EL (cell line): ENCODE measurements around the gene URB1.
"Not testable (repeated sequence)": the region's sequence is repeated elsewhere in the genome, so short reads cannot be mapped to it uniquely, and the experiment has no call there.

Experiments used
- DNase-seq: peaks from one replicate; pipeline ENCODE4 v3.0.0-alpha.2; 2016

URB1 gene, protein sequence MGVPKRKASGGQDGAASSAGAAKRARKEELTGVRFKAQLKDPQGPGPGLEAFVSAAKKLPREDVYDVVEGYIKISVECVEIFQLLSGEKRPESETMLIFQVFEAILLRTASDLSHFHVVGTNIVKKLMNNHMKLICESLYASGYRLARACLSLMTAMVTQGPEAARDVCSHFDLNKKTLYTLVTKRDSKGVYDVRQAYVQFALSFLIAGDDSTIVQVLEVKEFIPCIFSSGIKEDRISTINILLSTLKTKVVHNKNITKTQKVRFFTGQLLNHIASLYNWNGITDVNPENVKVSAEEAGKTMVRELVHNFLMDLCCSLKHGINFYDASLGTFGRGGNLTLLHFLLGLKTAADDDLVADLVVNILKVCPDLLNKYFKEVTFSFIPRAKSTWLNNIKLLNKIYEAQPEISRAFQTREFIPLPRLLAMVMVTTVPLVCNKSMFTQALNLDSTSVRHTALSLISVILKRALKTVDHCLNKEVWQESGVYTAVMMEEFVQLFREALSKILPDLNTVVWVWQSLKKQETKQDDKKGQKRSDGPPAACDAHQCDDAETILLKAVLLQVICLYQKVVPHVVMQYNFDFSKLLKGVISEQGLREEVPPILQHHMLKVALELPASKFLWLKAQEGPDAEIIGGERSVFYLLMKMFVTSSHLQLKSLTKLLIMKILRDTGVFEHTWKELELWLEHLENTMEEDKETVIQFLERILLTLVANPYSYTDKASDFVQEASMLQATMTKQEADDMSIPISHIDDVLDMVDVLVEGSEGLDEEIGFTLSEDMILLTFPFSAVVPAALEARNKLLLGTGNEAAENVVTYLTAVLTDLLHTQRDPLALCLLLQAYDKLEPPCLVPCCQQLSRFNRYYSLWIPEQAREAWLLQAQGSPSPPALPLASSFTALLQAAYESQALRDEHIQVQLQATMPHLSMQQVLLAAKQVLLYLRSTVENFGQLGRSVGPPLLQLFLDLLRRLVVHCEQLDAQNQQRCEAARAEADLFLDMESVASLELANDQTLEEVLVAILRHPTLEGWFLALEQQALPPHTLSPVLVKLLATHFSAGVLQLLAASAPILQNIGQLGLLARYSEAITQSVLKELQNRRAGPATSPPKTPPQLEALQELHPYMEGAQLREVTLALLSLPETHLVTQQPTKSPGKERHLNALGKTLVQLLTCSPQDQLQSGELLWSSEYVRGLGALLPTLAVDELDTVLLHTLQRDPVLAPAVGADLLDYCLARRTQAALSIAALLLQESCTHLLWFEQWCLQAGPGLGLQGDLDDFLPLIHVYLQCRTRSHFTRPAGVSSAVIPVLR (N-terminal part only)

DNA sequence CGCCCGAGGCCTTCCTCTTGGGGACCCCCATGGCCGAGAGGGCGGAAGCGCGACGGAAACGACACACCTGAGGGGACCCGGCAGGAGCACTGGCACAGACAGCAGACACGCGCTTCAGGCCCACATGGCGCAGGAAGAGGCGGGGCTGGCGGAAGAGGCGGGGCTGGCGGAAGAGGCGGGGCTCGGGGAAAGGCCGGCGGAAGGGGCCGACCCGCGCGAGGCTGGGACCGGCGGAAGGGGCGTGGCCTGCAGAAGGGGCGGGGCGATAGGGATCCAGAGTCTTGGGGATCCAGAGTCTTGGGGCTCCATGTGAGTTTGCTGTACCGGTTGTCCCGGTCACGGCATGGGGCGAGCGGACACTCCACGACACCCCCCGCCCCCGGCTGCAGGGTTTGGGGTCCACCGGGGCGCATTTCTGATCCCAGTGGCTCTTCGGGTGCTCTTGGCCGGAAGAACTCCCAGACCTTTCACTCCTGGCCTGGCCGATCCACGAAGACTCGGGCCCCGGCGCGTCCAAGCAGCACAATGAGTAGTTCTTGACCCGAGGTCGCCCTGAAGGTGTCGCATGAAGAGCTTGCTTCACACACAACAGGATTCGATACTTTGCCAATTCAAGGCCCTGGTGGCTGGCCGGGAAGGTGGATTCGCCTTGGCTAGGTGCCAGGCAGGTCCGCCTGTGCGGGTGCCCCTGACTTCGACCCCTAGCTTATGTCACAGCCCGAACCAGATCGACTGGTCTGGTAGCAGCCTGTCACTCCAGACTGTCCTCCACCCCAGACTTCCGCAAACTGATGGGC is at the start of gene URB1:
URB1 (minus strand) TSS at position 133 of the 797 bp plus-strand sequence; CDS start at position 31, 102 bp downstream.
- peak; percentile 84 for DNase-seq

DNA sequence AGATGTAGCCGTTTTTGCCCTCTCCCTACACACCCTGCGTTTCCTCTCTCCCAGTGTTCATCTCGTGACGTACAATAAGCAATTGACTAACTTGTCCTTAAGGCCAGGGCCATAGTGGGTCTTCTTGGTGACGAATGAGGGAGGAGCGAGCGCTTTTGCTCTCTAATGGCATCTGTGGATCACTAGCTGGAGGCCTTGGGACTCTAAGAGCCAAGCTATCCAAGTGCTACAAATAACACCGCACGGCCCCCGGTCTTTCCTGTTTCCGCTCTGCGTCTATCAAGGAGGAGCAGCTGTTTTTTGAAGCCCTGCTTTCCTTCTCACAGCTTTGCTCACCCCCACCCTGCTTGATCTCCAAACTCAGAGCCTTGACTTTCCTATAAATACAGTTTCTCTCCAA is 44.9 kb upstream of the URB1 start:
- no peak for DNase-seq

DNA sequence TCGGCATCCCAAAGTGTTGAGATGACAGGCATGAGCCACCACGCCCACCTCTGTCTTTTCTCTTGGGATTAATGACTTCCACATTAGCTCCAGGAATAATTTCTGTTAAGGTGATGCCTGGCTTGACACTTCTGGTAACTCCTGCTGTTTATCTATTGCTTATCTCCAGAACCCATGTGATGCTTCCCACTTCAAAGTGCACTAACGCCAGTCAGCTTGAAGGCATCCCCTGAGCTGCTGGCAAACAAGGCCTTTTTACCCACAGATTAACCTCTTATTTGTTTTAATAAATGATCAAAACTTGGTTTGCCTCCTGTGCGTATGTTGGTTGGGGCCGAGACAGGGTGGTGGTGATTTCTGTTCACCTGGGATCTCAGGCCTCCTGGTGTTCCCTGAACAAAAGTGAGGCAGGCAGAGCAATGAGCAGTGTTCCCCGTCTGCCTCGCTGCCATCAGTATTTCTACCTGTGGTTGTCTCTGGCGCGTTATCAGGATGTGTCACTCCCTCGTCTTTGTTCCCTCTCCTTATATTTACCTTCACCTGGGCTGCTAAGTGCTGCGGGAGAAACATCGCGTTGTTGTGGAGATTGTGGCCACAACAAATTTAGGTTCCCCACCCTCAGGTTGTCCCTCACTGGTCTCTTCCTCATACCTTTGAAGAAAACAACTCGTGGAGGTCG is 40.3 kb upstream of the URB1 start:
- not testable (repeated sequence) for DNase-seq

DNA sequence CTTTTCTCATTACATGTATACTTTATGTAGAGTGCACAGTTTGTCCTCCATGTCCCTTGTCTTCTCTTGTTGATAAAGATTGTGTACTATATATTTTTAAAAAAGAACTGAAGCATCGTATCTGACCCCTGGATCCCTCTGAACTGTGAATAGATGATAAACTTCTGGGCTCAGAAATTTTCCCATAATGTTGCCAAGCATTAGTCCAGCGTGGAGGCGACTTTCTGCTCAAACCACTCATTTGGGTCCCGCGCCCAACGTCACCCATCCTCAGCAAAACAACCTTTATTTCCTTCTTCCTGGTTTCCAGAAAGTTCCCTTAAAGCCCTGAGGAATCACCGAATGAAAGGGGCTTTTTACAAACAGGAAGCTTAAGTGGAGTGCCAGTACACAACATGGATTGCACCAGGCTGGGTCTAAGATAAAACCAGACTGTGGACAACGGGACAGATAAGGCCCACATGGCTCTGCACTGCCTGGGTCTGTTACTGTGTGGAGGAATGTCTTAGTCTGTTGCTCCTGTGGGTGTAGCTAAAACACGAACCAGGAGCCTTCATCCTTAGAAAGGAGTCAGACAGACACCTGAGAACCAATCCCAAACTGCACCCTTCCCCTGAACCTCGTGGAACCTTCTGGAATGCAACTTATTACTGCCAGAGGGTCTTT is 35.3 kb upstream of the URB1 start:
- no peak for DNase-seq

DNA sequence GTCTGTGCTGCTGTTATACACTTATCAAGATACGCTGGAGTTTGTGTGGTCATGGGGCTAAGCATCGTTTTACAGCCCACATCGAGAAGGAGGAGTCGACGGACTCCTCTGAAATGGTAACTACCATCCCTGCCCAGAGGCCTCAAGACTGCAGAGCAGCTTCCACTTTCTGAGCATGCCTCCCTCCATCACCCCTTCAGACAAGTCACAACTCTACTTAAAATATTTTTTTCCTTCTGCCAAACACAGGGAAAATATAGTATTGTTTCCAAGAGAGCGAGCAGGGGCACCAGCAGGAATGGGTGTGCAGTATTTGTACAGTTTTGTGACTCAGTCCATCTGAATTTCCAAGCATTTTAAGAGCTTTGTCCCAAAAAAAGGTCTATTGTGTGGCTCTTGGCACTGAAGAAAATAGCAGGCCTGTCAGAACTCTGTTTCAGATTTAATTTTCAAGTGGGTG is 33.8 kb upstream of the URB1 start:
- peak; percentile 40 for DNase-seq

DNA sequence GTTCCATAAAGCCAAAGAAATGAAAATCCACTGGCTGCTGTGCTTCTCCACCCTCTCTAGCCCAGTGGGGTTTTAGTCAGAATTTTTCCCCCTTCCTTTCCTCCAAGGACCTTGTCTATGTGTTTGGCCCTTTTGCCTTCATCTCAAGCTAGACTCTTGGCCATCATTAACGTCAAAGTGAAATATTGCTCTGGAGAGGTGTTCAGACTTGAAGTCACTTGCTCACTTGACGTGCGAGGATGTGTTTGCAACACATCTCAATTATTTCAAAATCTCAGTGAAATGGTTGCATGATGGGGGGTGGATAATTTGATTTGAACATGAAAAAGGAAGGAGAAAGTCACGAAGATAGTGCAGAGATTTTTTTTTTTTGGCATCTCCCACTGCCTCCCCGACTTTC is 33.3 kb upstream of the URB1 start:
- no peak for DNase-seq

DNA sequence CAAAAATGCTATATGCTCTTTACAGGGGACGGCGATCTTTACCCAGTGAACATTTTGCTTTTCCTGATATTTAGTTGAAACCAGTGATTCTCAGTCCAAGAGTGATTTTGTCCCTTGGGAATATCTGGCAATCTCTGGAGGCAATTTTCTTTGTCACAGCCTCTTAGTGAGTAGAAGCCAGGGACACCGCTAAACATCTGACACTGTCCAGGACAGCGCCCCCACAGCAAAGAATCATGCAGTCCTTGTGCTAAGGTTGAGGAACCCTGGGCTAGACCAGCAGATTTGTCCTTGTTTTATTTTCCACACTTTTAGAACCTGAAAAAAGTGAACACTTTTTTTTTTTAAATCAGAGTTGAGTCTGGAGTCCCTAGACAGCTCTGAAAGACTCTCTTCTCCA is 32.8 kb upstream of the URB1 start:
- no peak for DNase-seq

DNA sequence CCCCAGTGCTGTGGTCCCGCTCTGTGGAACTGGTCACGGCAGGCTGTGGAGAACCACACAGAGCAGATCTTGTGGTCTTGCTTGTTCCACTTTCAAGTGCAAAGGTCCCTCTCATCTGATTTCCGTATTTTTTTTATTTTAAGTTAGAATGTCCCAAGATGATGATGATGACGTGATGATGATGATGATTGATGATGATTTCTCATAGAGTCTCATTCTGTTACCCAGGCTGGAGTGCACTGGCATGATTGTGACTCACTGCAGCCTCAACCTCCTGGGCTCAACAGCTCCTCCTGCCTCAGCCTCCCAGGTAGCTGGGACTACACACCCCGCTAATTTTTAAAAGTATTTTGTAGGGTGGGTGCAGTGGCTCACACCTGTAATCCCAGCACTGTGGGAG is 31.9 kb upstream of the URB1 start:
- DNase-seq = peak; percentile 28

DNA sequence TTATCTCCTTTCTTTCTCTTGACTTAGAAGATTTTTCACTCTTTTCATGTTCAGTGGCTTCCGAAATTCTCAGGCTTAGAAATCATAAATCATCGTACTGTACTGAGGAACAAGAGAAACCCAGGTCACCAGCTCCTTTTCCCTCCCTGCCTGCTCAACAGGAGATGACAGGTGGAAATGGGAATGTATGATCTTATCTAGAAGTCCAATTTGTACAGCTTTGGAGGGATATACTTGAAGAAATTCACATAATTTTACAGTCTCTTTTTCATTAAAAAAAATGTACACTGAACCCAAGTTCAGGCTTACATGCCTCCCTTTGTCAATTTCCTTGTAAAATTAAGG is 31.4 kb upstream of the URB1 start:
- DNase-seq = no peak

DNA sequence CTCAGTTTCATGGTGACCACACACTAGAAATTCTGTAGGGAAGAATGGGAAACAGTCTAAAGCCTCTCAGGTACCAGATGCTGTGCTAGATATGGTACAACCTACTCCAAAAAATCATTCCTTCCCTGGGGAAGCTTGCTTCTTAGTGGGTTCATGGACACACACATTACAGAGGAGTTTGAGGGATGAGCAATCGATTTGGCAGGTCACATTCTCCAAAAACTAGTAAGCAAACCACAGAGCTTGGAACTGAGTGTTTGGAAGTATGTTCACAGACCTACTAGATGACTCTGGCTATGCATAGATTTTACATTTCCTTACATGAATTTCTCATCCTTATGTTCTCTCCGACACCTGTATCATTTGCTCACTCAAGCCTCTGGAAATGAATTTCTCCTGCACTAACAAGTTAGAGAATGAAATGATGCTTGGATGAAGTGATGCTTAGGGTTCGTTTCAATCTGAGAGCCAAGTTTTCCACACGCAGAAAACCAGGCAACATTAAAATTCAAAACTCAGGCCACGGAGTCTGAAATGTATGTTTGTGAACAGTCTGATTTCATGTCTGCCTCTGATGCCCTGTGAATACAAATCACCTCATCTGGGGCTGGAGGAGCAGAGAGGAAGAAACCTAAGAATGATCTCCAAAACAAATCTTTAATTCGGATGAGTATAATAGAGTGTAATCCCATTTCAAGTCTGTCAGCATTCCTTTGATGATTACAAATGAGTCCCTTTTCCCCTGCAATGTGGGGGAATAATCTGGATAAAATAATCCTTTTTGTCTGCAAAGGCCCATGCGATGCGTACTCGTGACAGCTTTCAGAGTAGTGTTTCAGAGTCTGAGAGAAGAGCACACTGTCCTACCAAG is 30.7 kb upstream of the URB1 start:
- peak; percentile 94 for DNase-seq

DNA sequence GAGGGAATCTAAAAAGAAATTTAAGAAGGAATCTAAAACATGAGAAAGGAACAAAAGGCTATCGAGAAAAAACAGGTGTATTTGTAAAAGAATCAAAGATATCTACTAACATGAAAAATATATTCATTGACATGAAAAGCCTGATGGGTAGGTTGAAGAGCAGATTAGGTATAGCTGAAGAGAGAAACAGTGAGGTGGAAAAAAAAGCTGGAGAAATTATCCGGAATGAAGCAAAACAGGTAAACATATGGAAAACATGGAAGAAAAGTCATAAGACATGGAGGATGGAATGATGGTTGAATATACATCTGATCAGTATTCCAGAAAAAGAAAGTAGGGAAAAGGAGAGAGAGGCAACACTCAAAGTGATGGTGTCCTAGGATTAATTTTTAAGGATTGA is 29.3 kb upstream of the URB1 start:
- DNase-seq = no peak

DNA sequence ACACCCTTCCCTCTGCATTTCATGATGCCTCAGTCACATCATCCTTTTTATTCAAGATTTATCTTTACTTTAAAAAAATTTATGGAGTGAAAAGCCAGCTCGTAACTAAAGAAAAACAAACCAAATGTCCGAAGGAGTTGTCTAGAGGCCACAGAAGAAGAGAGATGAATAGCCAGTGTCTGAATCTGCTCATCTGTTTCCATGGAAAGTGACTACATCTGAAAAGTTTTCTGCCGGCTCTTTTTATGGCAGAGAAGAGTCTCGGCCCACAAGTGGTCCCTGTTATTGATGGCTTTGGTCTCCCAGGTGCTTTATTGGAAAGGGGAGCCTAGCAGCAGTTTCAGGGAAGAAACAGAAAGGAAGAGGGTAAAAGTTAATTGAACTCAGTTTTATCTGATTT is 25.3 kb upstream of the URB1 start:
- DNase-seq = no peak

DNA sequence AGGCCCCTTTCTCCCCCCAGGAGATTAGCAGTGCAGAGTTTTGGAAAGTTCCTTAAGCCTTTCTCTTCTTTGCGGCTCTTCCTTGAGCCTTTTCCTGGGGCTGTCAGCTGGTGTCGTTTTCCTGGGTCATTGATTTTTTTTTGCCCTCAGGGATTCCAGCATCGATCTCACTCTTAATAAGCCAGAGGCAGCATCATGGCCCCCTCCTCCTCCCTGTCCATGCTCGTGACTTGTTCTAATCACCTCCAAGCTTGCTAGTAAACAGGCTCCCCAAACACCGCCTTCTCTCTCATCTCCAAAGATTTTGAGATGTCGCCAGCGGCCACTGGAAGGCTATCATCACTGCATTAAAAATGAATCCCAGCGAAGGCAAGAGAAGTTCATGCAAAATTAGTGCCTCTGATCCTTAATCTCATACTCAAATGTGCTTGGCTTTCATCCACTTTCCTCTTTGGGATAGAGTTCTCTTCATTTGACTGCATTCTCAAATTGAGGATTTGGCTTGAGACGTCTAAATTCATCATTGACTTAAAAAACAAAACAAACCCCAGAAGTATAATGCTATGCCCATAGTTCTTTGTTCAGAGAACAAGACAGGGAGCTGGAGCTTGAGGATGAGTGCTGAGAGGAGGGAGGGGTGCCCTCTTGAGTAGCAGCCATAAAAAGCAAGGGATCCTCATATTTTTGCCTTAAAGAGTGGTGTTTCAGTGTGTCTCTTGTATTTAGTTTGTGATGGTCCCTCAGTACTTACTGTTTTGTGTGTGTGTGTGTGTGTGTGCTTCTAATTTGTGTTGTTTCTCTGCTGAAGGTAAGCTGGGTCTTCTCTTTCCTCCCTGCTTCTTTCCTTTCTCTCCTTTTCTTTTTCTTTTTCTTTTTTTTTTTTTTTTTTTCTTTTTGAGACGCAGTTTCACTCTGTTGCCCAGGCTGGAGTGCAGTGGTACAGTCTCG is 22.9 kb upstream of the URB1 start:
- no peak for DNase-seq

DNA sequence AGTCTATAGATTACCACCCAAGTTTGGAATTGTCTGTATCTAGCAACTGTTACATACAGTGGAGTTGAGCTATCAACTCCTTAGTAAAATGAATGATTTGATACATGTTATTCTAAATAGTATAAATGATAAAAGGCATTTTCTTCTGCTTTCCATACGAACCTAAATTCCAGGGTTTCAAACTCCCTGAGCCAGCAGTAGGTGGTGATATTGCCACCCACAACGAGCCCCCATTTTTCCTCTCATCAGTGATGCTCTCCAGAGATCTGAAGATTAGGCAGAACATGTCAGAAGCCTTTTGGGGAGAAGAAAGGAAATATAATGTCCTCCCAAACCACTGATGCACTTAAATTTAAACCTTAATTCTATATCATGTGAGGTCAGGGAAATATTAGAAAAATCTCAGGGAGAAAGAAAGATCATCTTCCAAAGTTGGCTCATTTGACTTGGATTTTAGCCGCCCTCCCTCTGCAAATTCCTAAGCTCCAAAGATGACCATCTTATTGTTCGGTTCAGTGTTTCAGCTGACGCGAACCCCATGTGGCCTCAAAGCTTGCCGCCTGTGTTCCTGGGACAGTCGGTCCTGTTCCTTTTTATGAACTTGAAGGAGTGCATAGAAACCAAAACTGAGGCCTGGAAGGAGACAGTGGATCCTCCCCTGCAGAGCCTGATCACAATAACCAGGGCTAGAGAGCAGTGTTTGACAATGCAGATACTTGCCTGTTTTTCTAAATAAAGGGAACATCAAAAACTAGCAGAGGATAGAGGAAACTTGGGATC is 22.0 kb upstream of the URB1 start:
- peak; percentile 63 for DNase-seq

DNA sequence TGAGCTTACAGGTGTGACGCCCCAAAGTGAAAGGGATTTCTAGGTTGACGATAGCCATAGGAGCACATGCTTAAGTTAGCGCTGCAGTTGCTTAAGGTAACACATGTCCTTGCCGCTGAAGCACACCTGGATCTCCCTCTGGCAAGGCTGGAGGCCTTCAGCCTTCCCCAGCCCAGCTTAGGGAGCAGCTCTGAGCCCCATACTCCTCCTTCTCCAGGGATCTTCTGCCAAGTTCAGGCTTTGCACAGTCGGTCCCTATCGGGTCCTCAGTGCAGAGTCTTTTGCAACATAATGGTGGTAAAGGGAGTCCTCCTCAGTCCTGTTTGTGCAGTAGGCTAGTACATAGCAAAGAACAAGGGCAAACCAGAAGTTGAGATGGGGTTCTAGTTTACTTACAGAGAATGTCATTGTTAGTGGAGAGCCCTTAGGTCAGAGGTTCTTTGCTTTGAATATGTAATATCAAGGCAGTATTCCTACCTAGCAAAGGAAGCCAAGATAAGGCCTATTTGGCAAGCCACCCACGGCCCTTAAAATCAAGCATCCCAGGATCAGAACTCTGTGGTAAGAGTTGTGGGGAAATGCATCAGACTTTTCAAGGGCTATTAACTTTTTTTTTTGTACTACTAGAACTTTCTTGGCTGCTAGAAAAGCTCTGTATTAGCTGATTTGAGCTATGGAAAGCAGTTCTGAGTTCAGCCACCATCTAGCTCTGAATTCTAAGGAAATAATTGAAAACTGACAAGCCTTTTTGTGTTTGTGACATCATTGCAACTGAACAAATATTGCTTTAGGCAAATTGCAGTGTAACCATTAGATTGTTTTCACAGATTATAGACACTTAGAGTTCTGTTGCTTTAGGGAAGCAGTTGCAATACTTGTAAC is 21.1 kb upstream of the URB1 start:
- peak; percentile 15 for DNase-seq

DNA sequence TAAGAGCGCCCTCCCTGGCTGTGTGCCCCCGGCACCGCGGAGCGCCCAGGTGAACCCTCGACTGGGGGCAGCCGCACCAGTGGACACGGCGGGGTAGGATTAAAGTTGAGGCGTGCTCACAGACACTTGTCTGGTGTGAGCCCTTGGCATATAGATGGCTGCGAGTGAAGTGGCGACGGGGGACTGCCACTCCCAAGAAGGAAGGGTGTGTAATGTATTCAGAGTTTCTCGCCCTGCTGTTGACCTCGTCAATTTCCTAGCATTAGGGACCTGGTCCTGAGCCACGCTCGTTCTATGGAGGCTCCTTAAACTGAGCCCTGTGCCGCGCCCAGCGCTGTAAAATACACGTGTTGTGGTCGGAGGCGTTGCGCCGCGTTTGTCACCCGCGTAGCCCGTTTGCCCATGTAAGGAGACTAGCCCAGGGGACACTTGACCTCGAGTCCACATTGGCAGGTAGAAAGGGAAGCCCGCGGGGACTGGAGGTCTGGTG is 20.2 kb upstream of the URB1 start:
- DNase-seq = peak; percentile 23
